GM12878 (cell line): ENCODE measurements around the gene ACTR5. TPM values are rescaled to one million over a fixed set of nuclear protein-coding genes. Genes with fewer than 3 reads are reported as not detected.

ENCODE experiments used
- ATAC-seq: fragments of 200-7000 bp; cut with Tn5 transposase; 3 replicates; pipeline ENCODE4 v1.9.1; 2020; ENCODE audit warnings: mild to moderate bottlenecking, moderate library complexity
- BruUV-seq: library from RNA; stranded (reverse); fragments of 400-500 nt; replicated peaks from 2 replicates; lab custom pipeline; 2021; lab: Mats Ljungman, UMichigan
- CTCF ChIA-PET: fragments of 300-600 bp; sonication (Branson Sonifier 250); formaldehyde crosslinking; extraction: SDS; loops from one replicate; lab custom pipeline; 2021; ENCODE audit warnings: inconsistent platforms; lab: Yijun Ruan, JAX
- POLR2A ChIA-PET: fragments of 350-600 bp; formaldehyde crosslinking; extraction: SDS; loops from one replicate; lab custom pipeline; 2021; ENCODE audit warnings: inconsistent platforms; lab: Charles Lee
- RAD21 ChIA-PET: fragments of 300-600 bp; sonication (Branson Sonifier 250); formaldehyde crosslinking; loops from one replicate; lab custom pipeline; 2023; ENCODE audit warnings: antibody characterized with exemption; ENCODE audit not compliant: unreplicated experiment; lab: Charles Lee
- SMC1A ChIA-PET: fragments of 300-600 bp; sonication (Branson Sonifier 250); formaldehyde crosslinking; loops from one replicate; lab custom pipeline; 2023; ENCODE audit not compliant: unreplicated experiment, uncharacterized antibody; lab: Charles Lee
- DNase-seq: peaks from one replicate; pipeline ENCODE4 v3.0.0-alpha.2; 2011; ENCODE audit warnings: low read depth, low spot score
- FAIRE-seq: peaks from 3 replicates; lab custom pipeline; 2011; peaks lifted over from hg19 to GRCh38; lab: Jason Lieb, UNC
- H2AFZ ChIP-seq: 2 replicates; pipeline ENCODE4 v1.6.0; 2011; ENCODE audit warnings: low read depth, low read length, control low read depth; ENCODE audit not compliant: control insufficient read depth
- H3K27ac ChIP-seq: 2 replicates; pipeline ENCODE4 v1.5.1; 2011; ENCODE audit warnings: control low read depth; ENCODE audit not compliant: control insufficient read depth, insufficient read depth
- H3K27me3 ChIP-seq, 2 experiments: replicated peaks in 1 of 2; 2 replicates each; pipeline versions ENCODE4 v1.6.0 to v1.6.1; 2011; ENCODE audit warnings: low read length in 1 of 2; ENCODE audit not compliant: control insufficient read depth in 2 of 2, insufficient read depth in 2 of 2
- H3K36me3 ChIP-seq, 2 experiments: 2 replicates each; pipeline ENCODE4 v1.5.1; 2011; ENCODE audit warnings: low read length in 1 of 2; ENCODE audit not compliant: control insufficient read depth in 2 of 2, insufficient read depth in 2 of 2
- H3K4me1 ChIP-seq: 2 replicates; pipeline ENCODE4 v1.6.1; 2011; ENCODE audit warnings: mild to moderate bottlenecking, low read length, moderate library complexity, mixed read lengths; ENCODE audit not compliant: control insufficient read depth, insufficient read depth
- H3K4me2 ChIP-seq: 2 replicates; pipeline ENCODE4 v1.6.0; 2011; ENCODE audit warnings: control low read depth; ENCODE audit not compliant: control insufficient read depth, insufficient read depth
- H3K4me3 ChIP-seq: fragments of 200-600 bp; sonication (generic); 2 replicates; pipeline ENCODE4 v1.5.1; 2016
- H3K79me2 ChIP-seq: 2 replicates; pipeline ENCODE4 v1.6.0; 2011; ENCODE audit warnings: low read length; ENCODE audit not compliant: control insufficient read depth, insufficient read depth
- H3K9ac ChIP-seq: 2 replicates; pipeline ENCODE4 v1.8.0; 2011; ENCODE audit warnings: low read length, control low read depth, mixed read lengths; ENCODE audit not compliant: control insufficient read depth, insufficient read depth
- H3K9me3 ChIP-seq: replicated peaks from 3 replicates; pipeline ENCODE4 v1.5.1; 2011; ENCODE audit warnings: mild to moderate bottlenecking, low read length; ENCODE audit not compliant: control insufficient read depth, insufficient read depth
- H4K20me1 ChIP-seq: 2 replicates; pipeline ENCODE4 v1.6.0; 2011; ENCODE audit not compliant: control insufficient read depth, insufficient read depth
- ATF7 ChIP-seq: fragments of 450-650 bp; IDR thresholded peaks from 2 replicates; pipeline ENCODE4 v1.6.1; 2016; ENCODE audit warnings: low read depth, mild to moderate bottlenecking
- BCL11A ChIP-seq: IDR thresholded peaks from 2 replicates; pipeline ENCODE4 v1.6.1; 2011; ENCODE audit warnings: low read depth, low read length
- CBFB ChIP-seq: IDR thresholded peaks from 2 replicates; pipeline ENCODE4 v1.6.1; 2016; ENCODE audit warnings: antibody characterized with exemption, low read depth
- CBX5 ChIP-seq: sonication (generic); IDR thresholded peaks from 2 replicates; pipeline ENCODE4 v1.6.1; 2016; ENCODE audit warnings: low read depth, moderate library complexity, mild to moderate bottlenecking, inconsistent platforms
- CEBPB ChIP-seq, 2 experiments: fragments of 150-350 bp in 1 of 2; IDR thresholded peaks; 2 replicates each; pipeline ENCODE4 v1.6.1; 2012 to 2014; ENCODE audit warnings: low read depth in 2 of 2, low read length in 2 of 2, borderline replicate concordance in 1 of 2, inconsistent platforms in 1 of 2
- CEBPZ ChIP-seq: fragments of 150-350 bp; IDR thresholded peaks from 2 replicates; pipeline ENCODE4 v1.6.1; 2016; ENCODE audit warnings: low read depth, low read length
- GABPA ChIP-seq: IDR thresholded peaks from 2 replicates; pipeline ENCODE4 v1.6.1; 2014; ENCODE audit warnings: antibody characterized with exemption, low read depth, mild to moderate bottlenecking, inconsistent platforms
- MLLT1 ChIP-seq: fragments of 450-650 bp; IDR thresholded peaks from 2 replicates; pipeline ENCODE4 v1.6.1; 2016; ENCODE audit warnings: mild to moderate bottlenecking
- MYB ChIP-seq: fragments of 150-350 bp; IDR thresholded peaks from 2 replicates; pipeline ENCODE4 v1.6.1; 2014; ENCODE audit warnings: mild to moderate bottlenecking, low read depth, low read length, borderline replicate concordance
- NFXL1 ChIP-seq: fragments of 450-650 bp; IDR thresholded peaks from 2 replicates; pipeline ENCODE4 v1.6.1; 2017; ENCODE audit warnings: antibody characterized with exemption, mild to moderate bottlenecking, borderline replicate concordance
- NFYA ChIP-seq: IDR thresholded peaks from 2 replicates; pipeline ENCODE4 v1.6.1; 2011; ENCODE audit warnings: low read depth, mild to moderate bottlenecking, low read length, improper control_type of control experiment, borderline replicate concordance
- NR2C1 ChIP-seq: fragments of 450-650 bp; IDR thresholded peaks from 2 replicates; pipeline ENCODE4 v1.6.1; 2017; ENCODE audit warnings: antibody characterized with exemption, mild to moderate bottlenecking, moderate library complexity
- PAX8 ChIP-seq: fragments of 450-650 bp; IDR thresholded peaks from 2 replicates; pipeline ENCODE4 v1.6.1; 2017; ENCODE audit warnings: mild to moderate bottlenecking, moderate library complexity
- ZBTB11 ChIP-seq: fragments of 450-650 bp; formaldehyde crosslinking; IDR thresholded peaks from 2 replicates; pipeline ENCODE4 v1.5.0; 2022; ENCODE audit warnings: mild to moderate bottlenecking, missing genetic modification characterization
- WGBS: methylation state at CpG from one replicate; pipeline ENCODE4 v1.1.6; 2016; ENCODE audit warnings: low lambda C conversion rate; ENCODE audit not compliant: insufficient replicate concordance, insufficient coverage; ENCODE audit errors: missing lambda C conversion rate; 5-methylcytosine and 5-hydroxymethylcytosine counted together
- in situ Hi-C: fragments of 300-500 bp; cut with MboI; formaldehyde crosslinking; loops from 9 replicates; pipeline ENCODE4 v1.14.3; 2018; ENCODE audit warnings: mixed read lengths
- intact Hi-C: fragments of 100-400 bp; cut with micrococcal nuclease; formaldehyde crosslinking; loops from one replicate; pipeline ENCODE4 v1.14.2; 2022; ENCODE audit not compliant: unreplicated experiment
- polyA plus RNA-seq, 11 experiments: library from polyadenylated mRNA; depleted of rRNA in 4 of 11; unstranded in 6 of 11; stranded (reverse) in 5 of 11; fragments of >200 nt; fragmentation: Nextera tagmentation in 4 of 11; fragmentation: Illumina TruSeq in 1 of 11; extraction: Ambion mirVana in 4 of 11; extraction: Trizol in 1 of 11; gene quantifications; 1 replicate in 1 of 11; 2 replicates in 10 of 11; pipeline versions ENCODE4 v1.2.1 to v1.2.3, GENCODE V29; 2011 to 2016; ENCODE audit warnings: inconsistent platforms in 2 of 11, missing spikeins in 2 of 11, low read depth in 1 of 11
- total RNA-seq, 4 experiments: library from RNA; depleted of rRNA in 3 of 4; stranded (reverse); fragments of >200 nt in 3 of 4; fragmentation: Illumina TruSeq in 1 of 4; extraction: Trizol in 1 of 4; gene quantifications; 2 replicates each; pipeline versions ENCODE4 v1.2.1 to v1.2.3, GENCODE V29; 2013 to 2021

The ACTR5 gene
- total and polyA plus RNA-seq, 10 of the 15 experiments (the other 5 are each of a cell fraction or from before 2014, with no cell fraction given), result 0.52 to 14.7 (median 8.8) TPM

- no peak for TF ChIP-seq ZBTB11 (CRISPR knock-in tag)
Observed at GRCh38 chr20:38727607-38728190, 20.6 kb upstream of the ACTR5 start (continued).

- WGBS, result 41% methylated on average over 47 of the region's 56 CpGs
- FAIRE-seq (no peak), ATAC-seq (no peak), DNase-seq (no peak)
- Histone ChIP-seq H3K4me3 (no peak overlapping the region), H3K79me2 (no peaks in the 10 kb centered on the region), H2AFZ (no peak overlapping the region), H4K20me1 (no peaks in the 10 kb centered on the region), H3K4me2 (no peak overlapping the region), H3K36me3 (no peaks in the 10 kb centered on the region), H3K9ac (no peak overlapping the region), H3K4me1 (peaks cover 14% of the 10 kb centered on the region), H3K27ac (no peak overlapping the region), H3K27me3 (peaks cover 38 to 65% of the 10 kb centered on the region in 2 experiments), H3K9me3 (peaks cover 7% of the 10 kb centered on the region; the same call in 2 of the 3 replicates)
- RAD21 ChIA-PET, result no interaction called here
- CTCF ChIA-PET, result interaction anchor here (0.6 to 2.1 kb wide), 3 partner anchors 24 to 321 kb away, joined by 3 to 8 read pairs (median 3); no protein-coding TSS in a partner anchor
- intact Hi-C loops, result no loop called here
- BruUV-seq, result no TSS peak
- SMC1A ChIA-PET, result interaction anchor here (0.6 kb wide), 1 partner anchor 21 kb away, joined by 3 read pairs; no protein-coding TSS in a partner anchor
- in situ Hi-C loops, result no loop called here
- POLR2A ChIA-PET, result no interaction called here
- TF ChIP-seq ATF7, result no peak
- no peak for TF ChIP-seq NR2C1
- no peak for TF ChIP-seq CBX5
- TF ChIP-seq CEBPZ, result no peak
- TF ChIP-seq MYB, result no peak
- no peak for TF ChIP-seq GABPA
- no peak for TF ChIP-seq NFYA
- TF ChIP-seq NFXL1, result no peak
- no peak for TF ChIP-seq CEBPB (IDR thresholded peaks at IDR 0.05; ENCODE audit: borderline replicate concordance in 1 of 2, low read depth in 2 of 2, low read length in 2 of 2)
- no peak for TF ChIP-seq MLLT1
- TF ChIP-seq PAX8, result no peak
- no peak for TF ChIP-seq CBFB
- TF ChIP-seq BCL11A, result no peak
Observed at GRCh38 chr20:38728191-38728781, 20.0 kb upstream of the ACTR5 start.
